Cardiac septum (tissue), 1 donor: ENCODE results near the gene KCNJ6. TPM values are rescaled to one million over a fixed set of nuclear protein-coding genes. Genes with fewer than 3 reads are reported as not detected.

Experiments used
- DNase-seq: peaks from one replicate; pipeline ENCODE4 v3.0.0-alpha.2; 2020; ENCODE audit warnings: low spot score
- intact Hi-C: fragments of 100-400 bp; cut with DNase I; formaldehyde crosslinking; loops from one replicate; pipeline ENCODE4 v1.14.0; 2022
- total RNA-seq: library from RNA; stranded (reverse); fragmentation: NEBNext Ultra II Directional; extraction: Animal tissue kit (Norgen Biotek cat#: 25700); gene quantifications from one replicate; pipeline ENCODE4 v1.2.1, GENCODE V29; 2021
- donor health status: DM: no; HTN: no; CAD: no.

KCNJ6 gene
- total RNA-seq, 1 donor from 2014 or later, result not detected

GRCh38 chr21:37835481-37835880 is 80.8 kb downstream of the KCNJ6 start:
- intact Hi-C loops, result no loop called here
- no peak for DNase-seq

GRCh38 chr21:37833301-37833700 is 83.0 kb downstream of the KCNJ6 start:
- intact Hi-C loops, result no loop called here
- no peak for DNase-seq

DNA sequence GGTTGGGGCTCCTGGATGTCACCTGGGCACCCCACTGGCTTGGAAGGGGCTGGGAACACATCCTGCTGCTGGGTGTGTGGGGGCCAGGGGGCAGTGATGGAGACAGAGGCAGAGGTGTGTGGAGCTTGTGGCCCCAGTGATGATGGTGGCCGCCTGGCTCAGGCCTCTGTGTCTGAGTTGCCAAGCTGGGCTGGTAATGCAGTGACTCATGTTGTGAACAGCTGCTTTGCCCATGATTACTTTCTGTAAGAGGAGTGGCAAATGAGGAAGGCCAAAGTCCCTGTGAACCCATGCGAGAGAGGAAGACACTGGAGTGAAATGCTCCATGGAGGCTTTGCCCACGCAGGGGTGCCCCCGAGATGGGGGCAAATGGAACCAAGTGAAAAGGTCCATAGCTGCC is 86.8 kb downstream of the KCNJ6 start:
- DNase-seq, result no peak
- intact Hi-C loops, result no loop called here

GRCh38 chr21:37828991-37829390 is 87.3 kb downstream of the KCNJ6 start:
- intact Hi-C loops, result no loop called here
- DNase-seq, result no peak

GRCh38 chr21:37828556-37828955 is 87.7 kb downstream of the KCNJ6 start:
- no peak for DNase-seq
- intact Hi-C loops, result no loop called here

GRCh38 chr21:37827913-37828312 is 88.3 kb downstream of the KCNJ6 start:
- no peak for DNase-seq
- intact Hi-C loops, result no loop called here

- no peak for DNase-seq
- intact Hi-C loops, result no loop called here
Observed at GRCh38 chr21:37821786-37822450, 94.3 kb downstream of the KCNJ6 start.

GRCh38 chr21:37821092-37821491 is 95.2 kb downstream of the KCNJ6 start:
- DNase-seq, result no peak
- intact Hi-C loops, result no loop called here

GRCh38 chr21:37819372-37819771 is 96.9 kb downstream of the KCNJ6 start:
- DNase-seq, result no peak
- intact Hi-C loops, result no loop called here

DNA sequence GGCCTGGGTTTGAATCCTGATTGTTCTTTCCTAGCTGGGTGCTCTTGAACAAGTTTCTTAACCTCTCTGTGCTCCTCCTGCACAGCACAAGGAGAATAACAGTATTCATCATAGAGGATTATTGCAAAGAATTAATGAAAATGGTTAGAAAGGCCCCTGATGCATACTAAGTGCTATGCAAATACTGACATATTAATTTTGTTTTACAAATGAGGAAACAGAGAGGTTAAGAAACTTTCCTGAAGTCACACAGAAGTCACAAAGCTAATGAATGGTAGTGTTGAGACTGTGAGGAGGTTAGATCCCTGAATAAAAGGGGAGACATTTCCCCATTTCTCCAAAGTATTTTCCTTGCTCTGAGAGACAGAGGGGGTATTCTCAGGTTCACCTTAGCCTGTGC is 99.0 kb downstream of the KCNJ6 start:
- DNase-seq, result no peak
- intact Hi-C loops, result no loop called here

GRCh38 chr21:37815893-37816292 is 100.4 kb downstream of the KCNJ6 start:
- DNase-seq, result peak; percentile 82
- intact Hi-C loops, result no loop called here

- intact Hi-C loops, result no loop called here
- DNase-seq, result no peak
Observed at GRCh38 chr21:37811711-37812110, 104.5 kb downstream of the KCNJ6 start.

GRCh38 chr21:37808261-37808660 is 108.0 kb downstream of the KCNJ6 start:
- intact Hi-C loops, result no loop called here

GRCh38 chr21:37805266-37805665 is 111.0 kb downstream of the KCNJ6 start:
- intact Hi-C loops, result no loop called here
- DNase-seq, result no peak

More at GRCh38 chr21:37808261-37808660, 108.0 kb downstream of the KCNJ6 start:
- no peak for DNase-seq

DNA sequence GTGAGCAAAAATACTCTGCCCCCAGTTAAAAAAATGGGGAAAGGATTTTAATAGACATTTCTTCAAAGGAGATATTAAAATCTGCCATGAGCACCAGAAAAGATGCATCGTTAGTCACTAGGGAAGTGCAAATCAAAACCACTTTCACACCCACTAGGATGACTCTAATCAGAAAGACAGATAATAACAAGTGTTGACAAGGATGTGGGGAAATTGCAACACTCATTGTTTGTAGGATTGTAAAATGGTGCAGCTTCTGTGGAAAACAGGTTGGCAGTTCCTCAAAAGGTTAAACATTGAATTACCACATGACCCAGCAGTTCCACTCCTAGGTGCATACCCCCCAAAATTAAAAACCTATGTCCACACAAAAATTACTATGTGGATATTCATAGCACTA is 112.3 kb downstream of the KCNJ6 start:
- intact Hi-C loops, result no loop called here
- DNase-seq, result no peak

DNA sequence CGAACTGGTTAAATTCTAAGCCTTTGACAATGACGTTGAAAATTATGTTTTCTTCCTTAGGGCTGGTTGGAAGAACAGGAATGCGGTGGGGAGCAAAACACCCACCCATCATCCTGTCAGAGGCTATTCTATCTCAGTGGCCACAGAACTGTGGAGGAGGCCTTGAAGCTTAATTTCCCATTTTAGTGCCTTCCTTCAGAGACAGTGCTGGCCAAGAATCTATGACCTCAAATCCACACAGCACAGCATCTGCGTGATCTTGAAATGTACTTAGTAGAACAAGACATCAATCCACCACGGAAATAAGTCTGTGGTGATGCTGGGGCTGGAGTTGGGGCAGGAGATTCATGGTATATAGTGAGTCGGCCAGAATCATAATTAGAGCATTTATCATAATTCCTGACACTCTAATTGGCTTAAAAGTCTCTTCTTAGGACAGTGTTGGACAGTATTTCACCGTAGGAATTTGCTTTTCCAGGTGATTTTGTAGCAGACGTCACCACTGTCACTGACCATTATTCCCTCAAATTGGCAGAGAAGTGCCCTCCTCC is 113.1 kb downstream of the KCNJ6 start:
- no peak for DNase-seq
- intact Hi-C loops, result no loop called here

DNA sequence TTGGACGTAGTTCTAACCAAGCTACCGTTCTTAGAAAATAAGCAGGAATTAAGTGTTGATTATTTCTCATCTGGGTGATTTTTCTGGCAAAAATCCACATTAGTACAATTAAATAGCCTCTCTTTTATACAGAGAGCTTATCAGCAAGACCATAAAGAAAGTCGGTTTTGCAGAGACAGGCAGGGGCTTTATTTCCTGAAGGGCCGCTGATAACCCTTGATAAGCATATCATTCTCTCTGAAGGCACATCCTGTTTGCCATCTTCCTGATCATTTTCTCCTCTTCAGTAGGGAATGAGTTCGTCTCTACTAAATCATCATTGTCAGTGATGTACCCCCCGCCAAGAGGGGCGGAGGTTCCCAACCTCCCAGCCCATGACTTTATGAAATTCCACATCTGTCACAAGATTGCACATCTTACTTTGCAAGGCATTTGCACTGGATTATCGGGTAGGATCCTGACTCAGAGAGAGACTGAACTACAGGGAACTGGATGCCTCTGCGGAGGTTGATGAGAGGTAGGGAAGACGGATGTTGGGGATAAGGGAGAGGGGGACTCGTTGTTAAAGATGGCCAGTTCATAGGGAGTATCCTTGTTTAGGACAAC is 115.7 kb downstream of the KCNJ6 start:
- intact Hi-C loops, result no loop called here
- DNase-seq, result no peak

DNA sequence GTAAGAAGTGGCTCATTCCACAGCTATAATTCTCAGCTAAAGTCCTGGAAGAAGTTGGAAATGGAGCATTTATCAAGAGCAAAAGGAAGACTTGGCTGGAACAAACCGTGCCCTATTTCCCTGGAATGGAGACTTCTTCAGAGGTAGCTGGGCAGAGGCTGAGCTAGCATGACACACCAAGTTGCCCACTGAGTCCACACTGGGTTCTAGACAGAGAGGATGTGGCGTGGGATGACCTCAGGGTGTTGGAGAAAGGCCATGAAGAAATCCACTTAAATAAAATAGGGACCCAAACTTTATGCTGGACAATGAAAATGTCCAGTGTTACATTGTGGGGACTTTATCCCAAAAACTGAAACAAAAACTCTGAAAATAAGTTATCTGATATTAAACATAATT is 116.2 kb downstream of the KCNJ6 start:
- intact Hi-C loops, result no loop called here
- DNase-seq, result no peak

DNA sequence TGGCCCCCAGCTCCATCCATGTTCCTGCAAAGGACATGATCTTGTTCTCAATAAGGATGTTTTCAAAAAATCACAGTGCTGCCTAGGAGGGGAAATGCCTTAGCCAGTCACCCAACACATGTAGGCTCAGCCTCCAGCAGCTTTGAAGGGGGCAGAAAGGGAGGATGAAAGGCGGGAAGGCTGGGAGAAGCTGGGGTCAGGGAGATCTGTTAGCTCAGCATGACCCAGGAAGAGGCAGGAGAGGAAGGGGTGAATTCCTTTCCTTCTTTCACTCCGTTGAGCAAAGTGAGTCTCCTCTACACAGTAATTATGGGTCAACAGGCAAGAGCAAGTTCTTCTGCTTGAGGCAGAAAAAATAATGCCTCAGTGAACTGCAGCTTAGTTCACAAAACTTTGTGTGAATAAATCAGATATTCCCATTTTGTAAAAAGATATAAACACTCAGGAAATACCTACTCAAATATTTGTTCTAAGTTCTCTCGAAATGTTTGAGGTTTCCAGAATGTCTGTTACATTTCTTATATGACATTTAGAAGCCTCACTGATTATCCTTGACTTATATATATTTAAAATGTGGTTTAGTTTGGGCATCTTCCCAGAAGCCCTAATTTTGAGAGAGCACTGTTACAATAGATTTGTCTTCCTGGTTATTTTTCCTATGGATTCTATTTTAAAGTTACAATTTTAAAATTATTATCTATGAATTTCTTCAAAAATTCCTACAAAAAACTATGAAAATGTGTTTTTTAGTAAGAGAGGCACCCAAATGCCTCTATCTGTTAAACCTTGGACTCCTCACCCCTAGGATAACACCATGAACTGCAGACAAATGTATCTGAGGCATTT is 116.8 kb downstream of the KCNJ6 start:
- intact Hi-C loops, result no loop called here
- DNase-seq, result no peak

- no peak for DNase-seq
- intact Hi-C loops, result no loop called here
Observed at GRCh38 chr21:37797403-37797802, 118.9 kb downstream of the KCNJ6 start.

DNA sequence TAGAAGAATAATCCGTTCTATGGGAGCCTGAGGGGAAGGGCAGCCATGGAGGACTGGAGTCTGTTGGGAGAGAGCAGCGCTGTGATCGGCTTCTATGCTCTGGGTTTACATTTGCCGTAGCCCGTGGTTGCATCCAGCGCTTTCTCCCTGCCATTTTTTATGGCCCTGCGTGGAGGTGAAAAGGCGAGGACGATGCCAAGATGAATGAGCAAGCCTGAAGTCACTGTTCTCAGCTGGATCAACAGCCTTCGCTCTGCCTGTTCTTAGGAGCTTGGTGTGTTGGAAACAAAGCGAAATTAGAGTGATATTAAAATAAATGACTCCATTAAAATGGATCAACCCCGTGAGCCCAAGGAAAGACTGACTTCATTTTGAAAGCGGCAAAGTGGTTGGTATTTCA is 120.2 kb downstream of the KCNJ6 start:
- intact Hi-C loops, result no loop called here
- DNase-seq, result no peak
